SU-DHL-6 (cell line): ENCODE measurements around the gene YPEL1.

Source experiments
- H2AFZ ChIP-seq: fragments of 200-600 bp; sonication (generic); 2 replicates; pipeline ENCODE4 v1.6.1; 2014; ENCODE audit warnings: low read depth, mild to moderate bottlenecking, moderate library complexity, mixed read lengths, antibody characterized with exemption, low read length; ENCODE audit not compliant: severe bottlenecking
- H3F3A ChIP-seq: fragments of 200-600 bp; shearing (Covaris generic); 2 replicates; pipeline ENCODE4 v1.6.0; 2016; ENCODE audit warnings: antibody characterized with exemption, mild to moderate bottlenecking; ENCODE audit not compliant: insufficient read depth
- H3K27ac ChIP-seq: fragments of 200-600 bp; sonication (generic); 2 replicates; pipeline ENCODE4 v1.5.1; 2016; ENCODE audit warnings: low read depth, mild to moderate bottlenecking, low read length, moderate library complexity, mixed read lengths
- H3K27me3 ChIP-seq: fragments of 200-600 bp; sonication (generic), shearing (Covaris generic); 2 replicates; pipeline ENCODE4 v1.6.0; 2014; ENCODE audit warnings: mild to moderate bottlenecking, low read length
- H3K36me3 ChIP-seq: fragments of 200-600 bp; sonication (generic); 2 replicates; pipeline ENCODE4 v1.6.1; 2014; ENCODE audit warnings: mild to moderate bottlenecking, low read length, mixed read lengths
- H3K4me2 ChIP-seq: fragments of 300-600, 200-600 bp; shearing (Covaris generic), sonication (generic); 2 replicates; pipeline ENCODE4 v1.6.0; 2014; ENCODE audit warnings: low read length, low read depth, mild to moderate bottlenecking; ENCODE audit not compliant: poor library complexity, severe bottlenecking
- H3K4me3 ChIP-seq: fragments of 200-600 bp; sonication (generic); 2 replicates; pipeline ENCODE4 v1.5.1; 2014; ENCODE audit warnings: antibody characterized with exemption, low read length, mild to moderate bottlenecking, mixed read lengths; ENCODE audit not compliant: insufficient read depth, poor library complexity, severe bottlenecking
- H3K79me2 ChIP-seq: fragments of 200-600 bp; sonication (generic); 2 replicates; pipeline ENCODE4 v1.6.1; 2014; ENCODE audit warnings: mild to moderate bottlenecking, low read length, moderate library complexity; ENCODE audit not compliant: insufficient read depth
- H3K9ac ChIP-seq: fragments of 200-600 bp; sonication (generic); 2 replicates; pipeline ENCODE4 v1.7.0; 2014; ENCODE audit warnings: mild to moderate bottlenecking, low read length
- H3K9me2 ChIP-seq: fragments of 200-600 bp; sonication (generic); replicated peaks from 2 replicates; pipeline ENCODE4 v1.6.1; 2014; ENCODE audit warnings: low read length; ENCODE audit not compliant: insufficient read depth
- H3K9me3 ChIP-seq: fragments of 200-600 bp; sonication (generic); 2 replicates; pipeline ENCODE4 v1.6.1; 2014; ENCODE audit warnings: low read length, mixed read lengths; ENCODE audit not compliant: insufficient read depth
- H4K20me1 ChIP-seq: fragments of 200-600 bp; sonication (generic); 2 replicates; pipeline ENCODE4 v1.6.1; 2014; ENCODE audit warnings: low read depth, mild to moderate bottlenecking, antibody characterized with exemption, low read length, moderate library complexity, mixed read lengths
- EZH2phosphoT487 ChIP-seq: fragments of 200-600 bp; sonication (generic), shearing (Covaris generic); conservative IDR thresholded peaks from 2 replicates; pipeline ENCODE4 v1.6.1; 2018; ENCODE audit warnings: mild to moderate bottlenecking, antibody characterized with exemption, low read length, moderate library complexity, mixed read lengths
- TF ChIP-seq, protein P1 (sequence below): fragments of 200-600 bp; sonication (generic); IDR thresholded peaks from one replicate; pipeline ENCODE4 v1.5.1; 2017; ENCODE audit warnings: antibody characterized with exemption, mild to moderate bottlenecking, low read length, moderate library complexity; ENCODE audit not compliant: insufficient read depth, poor library complexity, severe bottlenecking

Gene YPEL1

DNA sequence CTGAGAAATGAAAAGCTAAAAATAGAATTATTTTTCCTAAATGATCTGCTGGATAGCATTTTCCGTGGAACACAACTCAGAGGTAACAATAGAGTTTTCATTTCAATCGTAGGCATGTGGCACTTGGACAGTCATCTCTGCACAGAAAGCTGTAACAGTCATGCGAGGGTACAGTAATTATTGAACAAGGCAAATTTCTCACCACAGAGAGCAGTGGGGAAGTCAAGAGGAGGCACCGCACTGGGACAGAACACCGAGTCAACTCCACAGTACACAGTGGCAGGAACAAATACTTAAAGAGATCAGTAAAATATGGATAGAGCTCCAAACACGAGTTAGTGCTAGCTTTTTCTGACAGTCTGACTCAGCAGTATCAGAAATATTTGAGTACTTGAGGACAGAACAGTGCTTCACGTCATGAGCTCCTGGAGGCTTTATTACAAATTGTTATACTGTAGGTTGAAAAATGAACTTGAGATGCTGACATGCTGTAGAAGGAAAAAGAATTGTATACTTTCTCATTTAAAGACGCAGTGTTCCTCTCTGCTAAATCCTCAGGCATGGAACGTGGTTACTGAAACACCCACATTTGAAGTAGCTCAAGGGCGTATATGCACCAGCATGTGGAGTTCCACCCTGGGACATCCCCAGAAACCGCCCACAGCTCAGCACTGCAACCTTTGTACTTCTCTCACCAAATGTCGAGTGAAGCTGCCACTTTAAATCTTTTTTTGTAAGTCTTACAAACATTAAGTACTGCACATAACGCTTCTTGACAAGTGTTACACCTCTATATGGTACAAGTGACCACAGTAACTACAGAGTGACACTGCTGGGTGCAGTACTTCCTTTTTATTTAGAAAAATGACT is 27.4 kb upstream of the YPEL1 start:
- Histone ChIP-seq H3K36me3 (no peaks in the 10 kb centered on the region), H2AFZ (no peak overlapping the region), H3F3A (no peaks in the 10 kb centered on the region), H3K27me3 (no peaks in the 10 kb centered on the region), H3K4me3 (no peak overlapping the region), H3K9ac (no peak overlapping the region), H3K9me2 (no peaks in the 10 kb centered on the region), H4K20me1 (no peaks in the 10 kb centered on the region), H3K4me2 (no peak overlapping the region), H3K9me3 (no peaks in the 10 kb centered on the region), H3K27ac (no peak overlapping the region), H3K79me2 (no peaks in the 10 kb centered on the region)
- TF ChIP-seq, protein P1, sequence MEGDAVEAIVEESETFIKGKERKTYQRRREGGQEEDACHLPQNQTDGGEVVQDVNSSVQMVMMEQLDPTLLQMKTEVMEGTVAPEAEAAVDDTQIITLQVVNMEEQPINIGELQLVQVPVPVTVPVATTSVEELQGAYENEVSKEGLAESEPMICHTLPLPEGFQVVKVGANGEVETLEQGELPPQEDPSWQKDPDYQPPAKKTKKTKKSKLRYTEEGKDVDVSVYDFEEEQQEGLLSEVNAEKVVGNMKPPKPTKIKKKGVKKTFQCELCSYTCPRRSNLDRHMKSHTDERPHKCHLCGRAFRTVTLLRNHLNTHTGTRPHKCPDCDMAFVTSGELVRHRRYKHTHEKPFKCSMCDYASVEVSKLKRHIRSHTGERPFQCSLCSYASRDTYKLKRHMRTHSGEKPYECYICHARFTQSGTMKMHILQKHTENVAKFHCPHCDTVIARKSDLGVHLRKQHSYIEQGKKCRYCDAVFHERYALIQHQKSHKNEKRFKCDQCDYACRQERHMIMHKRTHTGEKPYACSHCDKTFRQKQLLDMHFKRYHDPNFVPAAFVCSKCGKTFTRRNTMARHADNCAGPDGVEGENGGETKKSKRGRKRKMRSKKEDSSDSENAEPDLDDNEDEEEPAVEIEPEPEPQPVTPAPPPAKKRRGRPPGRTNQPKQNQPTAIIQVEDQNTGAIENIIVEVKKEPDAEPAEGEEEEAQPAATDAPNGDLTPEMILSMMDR, result no peak
- TF ChIP-seq EZH2phosphoT487, result no peak

DNA sequence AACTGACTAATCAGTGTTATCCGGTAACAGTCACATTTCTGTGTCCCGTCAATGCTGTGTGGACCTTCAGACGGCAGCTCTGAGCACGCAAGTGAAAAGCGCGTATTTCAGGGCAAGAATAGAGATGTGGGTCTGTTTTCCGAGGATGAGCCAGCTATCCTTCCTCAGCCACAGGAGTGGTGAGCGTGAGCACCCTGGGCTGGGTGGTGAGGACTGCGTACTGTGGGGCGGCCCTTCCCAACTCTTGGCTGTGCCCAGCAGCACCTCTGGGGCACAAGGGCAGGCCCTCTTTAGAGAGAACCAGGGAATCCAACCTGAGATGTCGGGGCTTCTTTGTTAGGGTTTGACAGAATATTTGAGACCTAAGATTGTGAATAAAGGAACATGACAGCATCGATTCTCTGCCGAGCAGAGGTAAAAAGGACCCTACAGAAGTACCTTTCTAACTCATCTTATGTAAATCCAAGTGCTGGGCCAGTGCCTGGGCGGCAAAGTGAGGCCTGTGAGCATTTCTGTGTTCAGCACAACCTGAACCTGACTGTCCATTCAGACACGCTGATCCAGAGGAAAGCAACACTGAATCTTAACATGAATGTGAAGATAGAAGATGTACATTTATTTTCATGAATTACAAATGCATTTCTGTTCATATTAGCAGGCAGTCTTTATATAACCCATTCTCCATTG is 26.5 kb upstream of the YPEL1 start:
- H4K20me1 ChIP-seq, result no peaks in the 10 kb centered on the region
- TF ChIP-seq, protein P1, result no peak
- H3K36me3 ChIP-seq, result no peaks in the 10 kb centered on the region

DNA sequence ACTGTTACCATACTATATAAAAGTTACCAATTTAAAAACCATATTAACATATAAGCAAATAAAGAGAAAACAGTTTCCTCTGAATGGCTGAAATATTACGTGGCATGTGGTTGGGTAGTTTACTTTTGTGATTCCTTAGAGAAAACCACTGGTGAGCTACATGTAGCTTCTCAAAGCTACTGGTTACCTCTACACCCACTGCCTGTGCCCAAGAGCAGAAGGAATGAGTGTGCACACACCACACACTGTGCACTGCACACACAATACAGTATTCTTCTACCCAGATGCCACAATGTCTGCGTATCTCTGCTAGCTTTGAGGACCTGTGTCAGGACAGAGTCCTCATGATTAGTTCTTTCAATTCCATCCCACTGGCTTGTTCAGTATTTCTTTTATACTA is 25.5 kb upstream of the YPEL1 start:
- Histone ChIP-seq H3K9me3 (no peaks in the 10 kb centered on the region), H3K27ac (no peak overlapping the region), H3K27me3 (no peaks in the 10 kb centered on the region), H3K79me2 (no peaks in the 10 kb centered on the region), H3K9me2 (no peaks in the 10 kb centered on the region), H3K9ac (no peak overlapping the region), H3K36me3 (no peaks in the 10 kb centered on the region), H3K4me3 (no peak overlapping the region), H2AFZ (no peak overlapping the region), H4K20me1 (no peaks in the 10 kb centered on the region), H3F3A (no peaks in the 10 kb centered on the region), H3K4me2 (no peak overlapping the region)
- TF ChIP-seq, protein P1, result no peak
- TF ChIP-seq EZH2phosphoT487, result no peak

More for the DNA sequence above, 26.5 kb upstream of the YPEL1 start:
- Histone ChIP-seq H3K27ac (no peak overlapping the region), H3K27me3 (no peaks in the 10 kb centered on the region), H3K4me2 (no peak overlapping the region), H3K9me3 (no peaks in the 10 kb centered on the region), H3K9me2 (no peaks in the 10 kb centered on the region), H3K4me3 (no peak overlapping the region), H2AFZ (no peak overlapping the region), H3K9ac (no peak overlapping the region), H3F3A (no peaks in the 10 kb centered on the region), H3K79me2 (no peaks in the 10 kb centered on the region)
